HepG2 (cell line): ENCODE measurements around the gene AMTN.

Experiments used
- ESRRA ChIP-seq: sonication (generic); formaldehyde crosslinking; IDR thresholded peaks from 2 replicates; pipeline ENCODE4 v1.5.1; 2020; ENCODE audit warnings: mild to moderate bottlenecking, low read depth, missing genetic modification reagents
- GABPA ChIP-seq, 2 experiments: IDR thresholded peaks; 2 replicates each; pipeline ENCODE4 v1.6.1; 2011 to 2016; ENCODE audit warnings: low read depth in 2 of 2, low read length in 1 of 2, missing biosample characterization in 1 of 2, missing genetic modification characterization in 1 of 2
- GATAD2A ChIP-seq: IDR thresholded peaks from 2 replicates; pipeline ENCODE4 v1.6.1; 2016
- KDM5B ChIP-seq: sonication (generic); formaldehyde crosslinking; IDR thresholded peaks from 2 replicates; pipeline ENCODE4 v1.4.0; 2020; ENCODE audit warnings: missing genetic modification reagents, mild to moderate bottlenecking, borderline replicate concordance
- KLF16 ChIP-seq, 2 experiments: sonication (generic) in 1 of 2; formaldehyde crosslinking in 1 of 2; IDR thresholded peaks; 2 replicates each; pipeline versions ENCODE4 v1.6.1 to v1.8.0; 2016 to 2023; ENCODE audit warnings: missing genetic modification reagents in 2 of 2, missing compliant biosample characterization in 1 of 2
- NBN ChIP-seq: fragments of 450-650 bp; conservative IDR thresholded peaks from 2 replicates; pipeline ENCODE4 v1.6.1; 2017
- PAF1 ChIP-seq: IDR thresholded peaks from 2 replicates; pipeline ENCODE4 v1.6.1; 2016; ENCODE audit warnings: missing genetic modification reagents, missing compliant biosample characterization
- POLR2AphosphoS5 ChIP-seq: IDR thresholded peaks from 2 replicates; pipeline ENCODE4 v1.6.1; 2012; ENCODE audit warnings: low read depth, low read length
- TAF15 ChIP-seq: fragments of 200-400 bp; formaldehyde crosslinking; IDR thresholded peaks from one replicate; pipeline ENCODE4 v1.6.1; 2018; ENCODE audit warnings: mild to moderate bottlenecking, low read depth, low read length; ENCODE audit not compliant: poor library complexity, severe bottlenecking
- TBP ChIP-seq: sonication (generic); formaldehyde crosslinking; IDR thresholded peaks from 2 replicates; pipeline ENCODE4 v1.5.0; 2020; ENCODE audit warnings: missing genetic modification reagents
- ZNF550 ChIP-seq: sonication (generic); formaldehyde crosslinking; IDR thresholded peaks from 2 replicates; pipeline ENCODE4 v1.4.0; 2020; ENCODE audit warnings: mild to moderate bottlenecking, missing genetic modification reagents, borderline replicate concordance
- ZNF572 ChIP-seq: sonication (generic); formaldehyde crosslinking; IDR thresholded peaks from 2 replicates; pipeline ENCODE4 v1.5.1; 2020; ENCODE audit warnings: mild to moderate bottlenecking, missing genetic modification reagents
- ZSCAN29 ChIP-seq: sonication (generic); formaldehyde crosslinking; conservative IDR thresholded peaks from 2 replicates; pipeline ENCODE4 v1.4.0; 2020; ENCODE audit warnings: mild to moderate bottlenecking, missing genetic modification reagents

DNA sequence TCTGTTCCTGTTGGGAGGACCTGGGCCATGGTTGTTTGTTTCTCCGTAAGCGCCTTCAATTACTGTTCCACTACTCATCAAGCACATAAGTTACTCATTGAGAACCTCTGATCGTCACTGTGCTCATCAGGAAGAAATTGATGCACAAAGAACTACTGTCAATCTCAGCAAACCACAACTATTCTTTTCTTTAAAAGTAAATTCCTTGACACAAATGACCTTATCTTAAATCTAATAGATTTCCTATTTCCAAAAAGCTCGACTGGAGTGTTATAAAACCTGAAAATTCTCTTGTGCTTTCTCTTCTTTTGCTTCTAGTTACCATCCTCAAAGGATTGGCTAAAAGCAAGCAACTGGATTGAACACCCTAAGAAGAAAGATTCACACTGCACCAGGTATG lies 46.5 kb upstream of the AMTN start, which contains the start of gene MUC7:
- TF ChIP-seq KDM5B (CRISPR knock-in tag), result no peak
- TF ChIP-seq ESRRA (CRISPR knock-in tag), result no peak
- no peak for TF ChIP-seq TBP (CRISPR knock-in tag)
- TF ChIP-seq ZNF572 (CRISPR knock-in tag), result no peak
- no peak for TF ChIP-seq KLF16 (CRISPR knock-in tag; IDR thresholded peaks at IDR 0.05)
- no peak for TF ChIP-seq TAF15
- TF ChIP-seq ZNF550 (CRISPR knock-in tag), result no peak
- TF ChIP-seq POLR2AphosphoS5, result no peak
- TF ChIP-seq PAF1, result no peak
- TF ChIP-seq ZSCAN29, result no peak
- no peak for TF ChIP-seq NBN
- TF ChIP-seq GATAD2A (CRISPR knock-in tag), result no peak
- no peak for TF ChIP-seq GABPA (IDR thresholded peaks at IDR 0.05; ENCODE audit: low read depth, low read length)
- no peak for TF ChIP-seq GABPA (CRISPR knock-in tag; IDR thresholded peaks at IDR 0.05; ENCODE audit: low read depth)
